ENCODE data around the gene RAB10.
A peak's percentile ranks its signal among the peaks of the same experiment; 100 is the strongest.
"Not testable (repeated sequence)": the region's sequence is repeated elsewhere in the genome, so short reads cannot be mapped to it uniquely, and the experiment has no call there.

Gene RAB10

DNA sequence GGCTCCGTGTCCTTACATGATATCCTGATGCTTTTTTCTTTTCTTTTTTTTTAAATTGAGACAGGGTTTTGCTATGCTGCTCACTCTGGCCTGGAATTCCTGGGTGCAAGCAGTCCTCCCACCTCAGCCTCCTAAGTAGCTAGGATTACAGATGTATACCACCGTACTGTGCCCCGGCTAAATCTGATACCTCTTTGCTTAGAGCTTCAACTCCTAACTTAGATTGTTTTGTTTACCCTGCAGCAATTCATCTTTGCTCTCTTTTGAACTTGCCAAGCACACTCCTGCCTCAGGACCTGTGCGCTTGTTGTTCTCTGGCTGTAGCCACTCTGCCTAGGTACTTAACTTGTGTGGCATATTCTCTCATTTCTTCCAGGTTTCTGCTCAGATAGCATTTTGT, 24.5 kb downstream of the RAB10 start:
- DNase-seq (ENCODE audit: low spot score): no peak

- DNase-seq (ENCODE audit: low spot score): no peak
Observed at GRCh38 chr2:26059542-26059941, 25.7 kb downstream of the RAB10 start.

DNA sequence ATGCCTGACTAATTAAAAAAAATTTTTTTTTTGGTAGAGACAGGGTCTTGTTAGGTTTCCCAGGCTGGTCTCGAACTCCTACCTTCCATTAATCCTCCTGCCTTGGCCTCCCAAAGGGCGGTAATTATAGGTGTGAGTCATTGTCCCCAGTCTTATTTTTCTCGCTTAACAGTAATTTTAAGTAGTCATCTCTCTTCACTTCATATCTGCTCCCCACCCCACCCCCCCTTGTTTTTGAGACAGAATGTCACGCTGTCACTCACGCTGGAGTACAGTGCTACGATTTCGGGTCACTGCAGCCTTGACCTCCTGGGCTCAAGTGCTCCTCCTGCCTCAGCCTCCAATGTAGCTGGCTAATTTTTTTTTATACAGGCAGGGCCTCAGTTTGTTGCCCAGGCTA, 27.7 kb downstream of the RAB10 start:
- DNase-seq (ENCODE audit: low spot score): no peak

- no peak for DNase-seq (ENCODE audit: low spot score)
Observed at GRCh38 chr2:26064846-26065245, 31.0 kb downstream of the RAB10 start.

GRCh38 chr2:26067186-26067974, 33.5 kb downstream of the RAB10 start:
- no peak for DNase-seq (ENCODE audit: low spot score)

DNA sequence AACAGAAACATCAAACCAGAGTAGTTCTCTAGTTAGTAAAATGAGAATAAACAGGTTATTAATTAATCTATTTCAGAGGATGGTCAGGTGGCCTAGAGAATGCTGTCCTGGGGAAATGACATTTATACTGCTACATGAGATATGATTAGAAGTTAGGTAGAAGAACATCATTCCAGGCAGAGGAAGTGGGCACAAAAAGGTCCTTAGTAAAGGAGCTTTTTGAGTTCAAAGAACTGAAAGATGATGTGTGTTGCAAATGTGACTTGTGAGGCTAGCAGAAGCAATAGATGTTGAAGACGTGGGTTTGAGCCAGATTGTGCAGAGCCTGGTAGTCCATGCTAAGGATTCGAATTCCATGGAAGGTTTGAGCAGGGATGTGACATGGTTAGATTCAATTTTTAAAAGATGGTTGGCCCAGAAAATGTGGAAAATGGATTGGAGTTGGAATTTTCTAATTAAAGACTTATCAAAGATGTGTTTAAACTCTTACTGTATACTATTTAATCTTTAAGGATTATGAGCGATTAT, 34.2 kb downstream of the RAB10 start:
- no peak for DNase-seq (ENCODE audit: low spot score)

DNA sequence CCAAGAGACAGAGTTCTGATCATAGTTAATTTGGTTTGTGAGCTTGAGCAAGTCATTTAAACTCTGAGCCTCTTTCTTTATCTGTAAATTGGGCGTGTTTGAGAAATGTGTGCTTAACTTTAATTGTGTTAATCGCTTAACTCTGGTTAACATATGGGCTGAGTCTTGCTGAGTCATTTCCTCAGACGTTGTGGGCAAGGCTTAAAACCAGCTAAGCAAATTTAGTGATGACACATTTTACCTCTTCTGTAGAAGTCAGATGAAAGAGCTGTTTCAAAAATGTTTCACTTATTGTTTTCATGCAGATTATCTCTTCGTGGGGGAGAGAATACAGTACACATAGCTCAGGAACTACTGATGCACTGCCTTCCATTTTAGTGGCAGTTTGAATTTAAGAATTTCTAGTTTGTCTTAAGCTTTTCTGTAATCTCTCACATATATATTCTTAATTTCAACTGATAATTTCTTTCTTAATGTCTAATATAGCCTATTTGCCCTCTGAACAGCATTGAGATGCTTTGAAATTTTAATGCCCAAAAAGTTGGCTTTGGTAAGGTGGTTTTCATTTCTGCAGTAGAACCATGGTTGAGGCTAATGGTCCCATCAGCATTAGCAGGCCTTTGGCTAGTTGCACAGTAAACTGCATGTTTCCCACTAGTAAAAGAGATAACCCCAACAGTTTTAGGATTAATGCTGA, 34.9 kb downstream of the RAB10 start:
- DNase-seq (ENCODE audit: low spot score): no peak

- DNase-seq (ENCODE audit: low spot score): no peak
Observed at GRCh38 chr2:26070730-26071129, 36.8 kb downstream of the RAB10 start.

DNA sequence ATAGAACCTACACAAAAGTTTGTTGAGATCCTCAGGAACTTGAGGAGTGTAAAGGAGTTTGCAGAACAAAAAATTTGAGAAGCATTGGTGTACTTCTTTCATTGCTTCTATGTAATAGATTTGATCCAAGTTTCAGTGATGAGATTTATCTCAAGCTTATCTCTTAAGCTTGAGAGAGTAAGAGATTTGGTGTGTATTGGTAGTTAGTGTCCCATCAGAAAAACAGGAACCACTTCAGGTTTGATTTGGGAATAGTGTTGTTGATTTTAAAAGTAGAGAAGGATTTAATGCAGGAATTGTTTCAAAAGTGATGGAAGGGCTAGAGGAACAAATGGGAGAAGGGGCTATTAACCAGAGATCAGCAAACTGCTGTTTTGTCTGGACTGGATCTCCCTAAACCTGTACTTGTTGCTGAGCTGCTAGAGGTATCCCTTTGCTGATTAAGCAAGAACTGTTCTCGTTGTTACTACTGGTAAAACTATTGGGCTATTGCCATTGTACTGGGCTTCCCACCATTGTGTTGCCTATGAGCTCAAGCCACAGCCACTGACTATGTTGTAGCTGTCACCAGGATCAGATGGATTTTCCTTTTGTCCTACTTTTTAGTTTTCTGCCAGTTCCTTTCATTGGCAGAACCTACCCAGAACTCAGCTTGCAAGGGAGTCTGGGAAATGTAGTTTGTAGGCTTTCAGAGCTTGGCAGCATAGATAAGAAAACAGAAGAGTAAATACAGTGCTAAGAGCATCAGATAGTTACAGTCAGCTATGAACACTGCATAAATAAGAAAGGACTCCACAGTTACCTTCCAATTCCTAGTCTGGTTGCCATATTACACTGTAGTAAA, 39.3 kb downstream of the RAB10 start:
- DNase-seq (ENCODE audit: low spot score): peak; percentile 54

DNA sequence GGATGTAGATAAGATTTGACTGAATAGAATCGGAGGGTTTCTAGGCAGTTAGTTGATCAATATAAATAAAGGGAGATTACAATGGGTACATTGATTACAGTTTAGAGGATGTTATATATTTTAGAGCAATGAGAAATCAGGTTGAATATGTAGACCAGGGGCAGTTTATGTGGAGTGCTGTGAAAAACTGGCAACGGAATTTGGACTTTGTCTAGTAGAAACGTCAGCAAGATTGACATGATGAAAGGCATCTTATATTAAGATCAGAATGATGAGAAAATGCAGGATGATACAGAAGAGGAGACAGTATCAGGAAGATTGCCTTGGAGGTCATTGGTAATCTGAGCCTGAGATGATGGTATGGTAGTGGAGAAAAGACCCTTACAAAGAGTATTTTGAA, 39.9 kb downstream of the RAB10 start:
- DNase-seq (ENCODE audit: low spot score): no peak

DNA sequence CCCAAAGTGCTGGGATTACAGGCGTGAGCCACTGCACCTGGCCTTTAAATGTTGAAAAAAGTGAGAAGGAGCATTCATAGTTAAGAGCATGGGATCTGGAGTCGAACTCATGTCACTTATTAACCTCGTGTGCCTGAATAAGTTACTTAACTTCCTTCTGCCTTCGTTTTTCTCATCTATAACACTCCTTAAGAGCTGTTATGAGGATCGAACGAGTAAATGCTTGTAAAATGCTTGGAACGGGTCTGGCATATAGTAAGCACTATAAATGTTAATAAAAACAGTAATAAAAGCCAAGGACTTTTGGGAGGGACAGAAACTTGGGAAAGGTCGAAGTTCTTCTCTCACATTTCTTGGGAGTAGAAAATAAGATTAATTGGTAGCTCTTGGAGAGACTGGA, 40.8 kb downstream of the RAB10 start:
- no peak for DNase-seq (ENCODE audit: low spot score)

DNA sequence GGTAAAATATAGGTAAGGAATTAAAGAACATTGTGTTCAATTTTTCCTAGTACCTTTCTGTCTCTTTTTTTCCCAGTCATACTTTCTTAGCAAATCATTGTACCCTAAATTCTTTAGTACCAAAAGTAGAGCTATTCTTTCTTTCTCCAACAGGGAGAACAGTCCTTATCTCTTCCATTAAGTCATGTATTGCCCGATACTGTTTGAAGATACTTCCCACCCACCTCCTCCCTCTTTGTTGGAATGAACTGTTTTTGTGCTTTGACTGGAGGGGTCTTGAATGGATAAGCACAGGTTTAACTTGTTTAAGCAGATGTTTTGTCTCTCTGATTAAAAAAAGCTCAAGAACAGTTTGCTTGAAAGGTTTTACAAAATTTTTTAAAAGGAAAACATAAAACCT, 41.3 kb downstream of the RAB10 start:
- DNase-seq (ENCODE audit: low spot score): no peak

- no peak for DNase-seq (ENCODE audit: low spot score)
Observed at GRCh38 chr2:26076001-26076587, 42.2 kb downstream of the RAB10 start.

DNA sequence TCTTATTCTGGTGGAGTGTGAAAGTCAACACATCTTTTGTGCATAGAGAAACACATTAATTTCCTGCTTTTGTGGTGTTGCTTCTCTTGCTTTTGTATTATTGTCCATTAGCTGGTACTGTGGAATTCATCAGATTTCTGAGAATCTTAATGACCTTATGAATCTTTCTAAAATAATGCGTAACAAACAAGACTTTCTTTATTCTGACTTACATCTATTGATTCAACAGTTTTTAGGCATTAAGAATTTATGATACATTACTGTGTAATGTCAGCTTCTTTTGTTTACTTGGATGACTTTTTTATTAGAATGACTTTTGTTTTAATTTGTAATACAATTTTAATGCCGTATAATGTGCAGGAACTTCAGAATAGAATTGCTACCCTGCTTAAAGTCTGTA, 43.4 kb downstream of the RAB10 start:
- DNase-seq (ENCODE audit: low spot score): no peak

GRCh38 chr2:26078939-26079338, 45.1 kb downstream of the RAB10 start:
- DNase-seq (ENCODE audit: low spot score): no peak

GRCh38 chr2:26080356-26080755, 46.5 kb downstream of the RAB10 start:
- DNase-seq (ENCODE audit: low spot score): no peak

DNA sequence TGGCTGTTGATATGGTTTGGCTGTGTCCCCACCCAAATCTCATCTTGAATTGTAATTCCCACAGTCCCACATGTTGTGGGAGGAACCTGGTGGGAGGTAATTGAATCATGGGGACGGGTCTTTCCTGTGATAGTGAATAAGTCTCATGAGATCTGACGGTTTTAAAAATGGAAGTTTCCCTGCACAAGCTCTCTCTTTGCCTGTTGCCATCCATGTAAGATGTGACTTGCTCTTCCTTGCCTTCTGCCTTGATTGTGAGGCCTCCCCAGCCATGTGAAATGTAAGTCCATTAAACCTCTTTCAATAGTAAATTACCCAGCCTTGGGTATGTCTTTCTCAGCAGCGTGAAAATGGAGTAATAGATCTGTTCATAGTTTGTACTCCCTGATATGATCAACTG, 47.0 kb downstream of the RAB10 start:
- not testable (repeated sequence) for DNase-seq (ENCODE audit: low spot score)

GRCh38 chr2:26081556-26081955, 47.7 kb downstream of the RAB10 start:
- DNase-seq (ENCODE audit: low spot score): no peak

DNA sequence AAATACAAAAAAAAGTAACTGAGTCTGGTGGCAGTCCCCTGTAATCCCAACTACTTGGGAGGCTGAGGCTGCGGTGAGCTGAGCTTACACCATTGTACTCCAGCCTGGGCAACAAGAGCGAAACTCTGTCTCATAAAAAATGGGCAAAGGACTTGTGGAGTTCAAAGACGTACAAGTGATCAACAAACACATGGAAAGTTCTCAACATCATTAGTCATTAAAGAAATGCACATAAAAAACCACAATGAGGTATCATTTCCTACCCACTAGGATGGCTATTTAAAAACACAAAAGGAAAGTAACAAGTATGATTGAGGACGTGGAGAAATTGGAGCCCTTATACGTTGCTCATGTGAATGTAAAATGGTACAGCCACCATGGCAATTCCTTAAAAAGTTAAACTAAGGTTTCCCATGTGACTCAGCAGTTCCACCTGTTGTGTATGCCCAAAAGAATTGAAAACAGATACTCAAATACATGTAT, 52.3 kb downstream of the RAB10 start:
- no peak for DNase-seq (ENCODE audit: low spot score)

DNA sequence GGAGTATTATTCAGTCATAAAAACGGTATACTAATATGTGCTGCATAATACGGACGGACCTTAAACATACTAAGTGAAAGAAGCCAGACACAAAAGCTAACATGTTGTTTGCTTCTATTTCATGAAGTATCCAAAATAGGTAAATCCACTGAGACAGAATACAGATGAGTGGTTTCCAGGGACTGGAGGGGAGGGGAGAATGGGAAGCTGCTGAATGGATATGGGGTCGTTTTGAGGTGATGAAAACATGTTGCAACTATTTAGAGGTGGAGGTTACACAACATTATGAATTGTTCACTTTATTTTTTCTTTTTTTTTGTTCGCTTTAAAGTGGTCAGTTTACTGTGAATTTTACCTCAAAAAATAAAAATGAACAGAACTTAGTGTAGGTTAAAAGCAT, 52.9 kb downstream of the RAB10 start:
- DNase-seq (ENCODE audit: low spot score): no peak

GRCh38 chr2:26088038-26088643, 54.3 kb downstream of the RAB10 start:
- DNase-seq (ENCODE audit: low spot score): peak; percentile 52

DNA sequence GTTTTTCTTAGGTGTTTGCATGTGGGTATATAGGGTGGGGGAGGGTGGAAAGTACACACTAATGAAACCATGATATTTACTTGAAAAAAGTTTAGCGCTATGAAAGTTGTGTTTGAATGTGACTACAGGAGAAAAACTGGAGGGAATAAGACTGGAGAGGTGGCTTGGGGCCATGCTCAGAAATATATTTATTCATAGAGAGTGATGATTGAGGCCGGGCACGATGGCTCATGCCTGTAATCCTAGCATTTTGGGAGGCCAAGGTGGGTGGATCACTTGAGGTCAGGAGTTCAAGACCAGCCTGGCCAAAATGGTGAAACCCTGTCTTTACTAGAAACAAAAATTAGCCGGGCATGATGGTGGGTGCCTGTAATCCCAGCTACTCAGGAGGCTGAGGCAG, 55.0 kb downstream of the RAB10 start:
- DNase-seq (ENCODE audit: low spot score): not testable (repeated sequence)
